ENCODE measurements around the gene BCL2L13.
"Not testable (repeated sequence)": the region's sequence is repeated elsewhere in the genome, so short reads cannot be mapped to it uniquely, and the experiment has no call there.

- TF ChIP-seq YY1 (IDR thresholded peaks at IDR 0.05; ENCODE audit: insufficient read depth, insufficient read length); SUZ12 (IDR thresholded peaks at IDR 0.05; ENCODE audit: extremely low read depth, insufficient read depth, insufficient read length): not testable (repeated sequence)
These were observed 1.7 kb upstream of the BCL2L13 start for GRCh38 chr22:17636850-17637249.
